GM21619 (cell line): Measurements from ENCODE around the gene SOD2.
"Not testable (repeated sequence)": the region's sequence is repeated elsewhere in the genome, so short reads cannot be mapped to it uniquely, and the experiment has no call there.

ENCODE experiments used
- ATAC-seq: cut with Tn5 transposase; IDR thresholded peaks from one replicate; pipeline ENCODE4 v1.9.1; 2021; ENCODE audit not compliant: unreplicated experiment

The SOD2 gene

DNA sequence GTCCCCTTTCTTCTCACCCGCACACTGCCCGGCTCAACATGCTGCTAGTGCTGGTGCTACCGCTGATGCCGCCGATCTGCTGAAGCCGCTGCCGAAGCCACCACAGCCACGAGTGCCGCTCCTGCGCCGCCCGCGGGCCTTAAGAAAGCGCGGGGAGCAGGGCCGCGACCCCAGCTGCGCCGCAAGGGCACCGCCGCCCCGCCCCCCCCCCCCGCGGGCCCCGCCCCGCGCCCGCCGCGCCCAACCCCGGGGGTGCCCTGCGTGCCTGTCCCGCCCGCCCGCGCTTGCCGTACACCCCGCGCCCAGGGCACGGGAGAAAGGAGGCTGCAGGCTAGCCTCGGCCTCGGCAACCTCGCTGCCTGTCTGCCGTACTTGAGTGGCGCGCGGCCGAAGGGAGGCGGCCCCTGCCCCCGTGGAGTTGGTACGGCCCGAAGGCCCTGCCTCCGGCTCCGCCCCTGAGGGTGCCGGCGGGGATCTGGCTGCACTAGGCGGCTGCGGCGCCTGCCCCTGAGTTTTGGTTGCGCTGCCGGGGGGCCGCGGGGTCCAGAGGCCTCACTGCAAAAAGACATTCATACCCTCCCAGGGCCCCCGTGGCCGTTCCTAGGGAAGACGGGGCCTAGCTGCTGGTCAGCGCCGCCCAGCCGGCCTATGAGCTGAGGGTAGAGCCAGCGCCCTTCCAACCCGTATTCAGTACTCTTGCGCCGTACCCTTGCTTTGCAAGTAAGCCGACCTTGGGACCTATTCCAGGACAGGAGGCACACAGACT, at the start of gene SOD2:
Gene SOD2, minus strand, starts transcription at position 114 of the 766 bp plus-strand sequence. Its CDS starts 74 bp downstream, at position 40.
- ATAC-seq = peak; percentile 71

DNA sequence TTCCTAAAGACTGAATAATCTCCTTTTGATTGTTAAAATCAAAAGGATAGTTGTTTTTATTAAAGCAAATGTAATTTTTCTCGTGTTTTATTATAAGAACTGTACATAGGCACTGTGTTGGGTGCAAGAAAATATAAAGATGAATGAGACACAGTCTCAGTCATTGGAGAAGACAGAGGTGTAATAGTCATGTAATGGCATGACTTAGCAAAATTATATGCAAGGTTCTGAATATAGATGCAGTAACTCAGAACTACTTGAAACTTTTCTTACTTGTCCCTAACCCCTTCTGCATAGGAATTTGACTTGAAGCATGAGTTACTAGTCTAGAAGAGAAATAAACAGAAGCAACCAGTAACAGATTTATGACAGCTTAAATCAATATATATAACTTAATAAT, 49.1 kb upstream of the SOD2 start:
- no peak for ATAC-seq

DNA sequence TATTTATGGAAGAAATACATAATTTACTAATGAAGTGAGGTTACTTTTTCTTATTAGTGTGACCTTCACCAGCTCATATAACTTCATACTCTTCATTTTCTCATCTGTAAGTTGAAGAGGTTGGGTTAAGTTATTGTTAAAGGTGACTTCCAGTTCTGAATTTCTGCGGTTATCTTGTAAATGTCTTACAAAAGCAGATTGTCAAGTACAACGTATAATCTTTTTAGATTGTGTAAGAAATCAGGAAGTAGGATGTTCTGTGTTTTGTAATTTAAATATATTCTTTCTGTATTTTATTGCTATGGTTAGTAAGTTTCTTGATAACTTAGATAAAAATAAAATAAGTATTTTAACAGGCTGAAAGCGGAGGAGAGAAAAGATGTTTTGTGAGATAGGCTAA, 46.3 kb upstream of the SOD2 start:
- ATAC-seq = no peak

DNA sequence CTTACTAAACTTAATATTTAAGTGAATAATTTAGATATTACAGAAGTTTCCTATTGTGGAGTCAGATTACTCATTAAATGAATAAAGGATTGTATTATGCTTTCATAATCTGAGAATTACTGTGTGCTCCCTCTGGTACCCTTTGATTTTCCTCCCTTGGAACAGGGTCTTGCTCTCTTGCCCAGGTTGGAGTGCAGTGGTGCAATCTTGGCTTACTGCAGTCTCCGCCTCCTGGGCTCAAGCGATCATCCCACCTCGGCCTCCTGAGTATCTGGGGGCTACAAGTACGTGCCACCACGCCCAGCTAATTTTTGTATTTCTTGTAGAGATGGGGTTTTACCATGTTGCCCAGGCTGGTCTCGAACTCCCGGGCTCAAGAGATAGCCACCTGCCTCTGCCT, 43.9 kb upstream of the SOD2 start:
- no peak for ATAC-seq

DNA sequence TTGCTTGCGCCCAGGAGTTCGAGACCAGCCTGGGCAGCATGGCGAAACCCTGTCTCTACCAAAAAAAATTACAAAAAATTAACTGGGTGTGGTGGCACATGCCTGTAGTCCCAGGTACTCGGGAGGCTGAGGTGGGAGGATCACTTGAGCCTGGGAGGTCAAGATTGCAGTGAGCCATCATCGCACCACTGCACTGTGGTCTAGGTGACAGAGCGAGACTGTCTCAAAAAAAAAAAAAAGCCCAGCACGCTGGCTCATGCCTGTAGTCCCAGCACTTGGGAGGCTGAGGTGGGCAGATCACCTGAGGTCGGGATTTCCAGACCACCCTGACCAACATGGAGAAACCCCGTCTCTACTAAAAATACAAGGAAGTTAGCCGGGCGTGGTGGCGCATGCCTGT, 40.4 kb upstream of the SOD2 start:
- not testable (repeated sequence) for ATAC-seq

DNA sequence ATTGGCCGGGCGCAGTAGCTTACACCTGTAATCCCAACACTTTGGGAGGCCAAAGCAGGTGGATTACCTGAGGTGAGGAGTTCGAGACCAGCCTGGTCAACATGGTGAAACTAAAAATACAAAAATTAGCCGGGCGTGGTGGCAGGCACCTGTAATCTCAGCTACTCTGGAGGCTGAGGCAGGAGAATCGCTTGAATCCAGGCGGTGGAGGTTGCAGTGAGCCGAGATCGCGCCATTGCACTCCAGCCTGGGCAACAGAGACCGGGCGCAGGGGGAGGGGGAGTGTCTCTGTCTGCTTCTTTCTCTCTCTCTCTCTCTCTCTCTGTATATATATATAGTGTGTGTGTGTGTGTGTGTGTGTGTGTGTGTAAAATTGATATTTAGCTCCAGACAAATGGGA, 39.5 kb upstream of the SOD2 start:
- not testable (repeated sequence) for ATAC-seq

DNA sequence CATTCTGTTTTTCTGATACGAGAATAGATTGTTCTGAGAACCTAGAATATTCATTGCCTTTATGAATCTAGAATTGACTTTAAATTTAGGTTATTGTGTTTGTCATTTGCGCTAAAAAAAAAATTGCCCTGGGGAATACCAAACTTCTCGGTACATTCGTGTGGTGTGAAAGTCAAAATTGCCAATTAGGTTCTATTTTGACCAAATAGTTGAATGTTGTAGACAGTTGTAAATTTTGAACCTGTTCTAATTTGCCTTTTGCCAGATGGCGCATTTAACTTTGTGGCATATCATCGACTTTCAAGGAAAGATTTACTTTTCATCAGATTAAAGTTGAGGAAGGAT, 37.3 kb upstream of the SOD2 start:
- no peak for ATAC-seq

DNA sequence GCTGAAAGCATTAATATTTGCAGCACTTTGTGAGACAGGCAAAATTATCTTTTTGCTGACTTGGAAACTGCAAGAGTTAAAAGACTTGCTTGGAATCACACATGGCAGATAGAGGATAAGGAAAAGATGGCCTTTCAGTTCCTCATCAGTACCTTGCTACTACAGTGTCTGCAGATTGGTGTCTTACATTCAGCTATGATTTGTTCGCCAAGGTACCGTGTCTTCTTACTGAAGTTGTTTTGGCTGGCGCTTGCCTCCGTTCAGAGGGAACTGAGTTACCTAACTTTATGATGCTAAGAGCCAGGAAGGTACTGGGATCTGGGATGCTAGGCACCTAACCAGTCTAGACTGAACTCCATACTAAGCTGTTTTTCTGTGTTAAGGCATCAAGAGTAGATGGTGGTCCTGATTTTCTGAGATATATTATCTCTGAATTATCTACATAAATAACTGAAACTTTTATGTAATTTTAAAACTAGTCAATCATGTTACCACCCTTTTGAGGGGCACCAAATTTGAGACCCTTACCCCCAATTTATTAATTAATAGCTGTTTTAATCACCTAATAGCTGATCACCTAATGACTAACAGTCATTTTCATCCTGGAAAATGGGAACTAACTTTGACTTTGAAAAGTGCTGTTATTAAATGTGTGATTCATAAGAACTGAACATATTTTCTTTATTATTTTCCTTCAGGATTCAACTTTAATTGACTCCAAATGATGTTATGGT, 36.7 kb upstream of the SOD2 start:
- no peak for ATAC-seq

DNA sequence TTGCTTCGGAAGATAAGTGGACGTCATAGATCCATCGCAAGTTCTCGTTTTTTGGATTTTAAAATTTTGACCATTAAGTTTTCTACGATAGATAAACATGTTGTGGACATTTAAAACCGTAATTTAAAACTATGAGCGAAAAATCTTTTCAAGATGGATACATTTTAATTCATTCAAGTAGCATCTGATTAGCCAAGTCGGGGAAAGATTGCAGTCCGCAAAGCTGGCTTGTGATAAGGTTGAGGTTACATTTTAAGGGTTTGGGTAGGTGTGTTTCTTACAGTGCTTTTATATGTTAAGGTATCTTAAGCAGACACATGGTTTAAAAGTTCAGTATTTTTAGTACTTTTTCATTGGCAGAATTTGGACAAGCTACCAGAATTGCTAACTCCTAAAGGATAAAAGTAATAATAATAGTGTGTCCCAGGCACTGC, 35.5 kb upstream of the SOD2 start:
- no peak for ATAC-seq

DNA sequence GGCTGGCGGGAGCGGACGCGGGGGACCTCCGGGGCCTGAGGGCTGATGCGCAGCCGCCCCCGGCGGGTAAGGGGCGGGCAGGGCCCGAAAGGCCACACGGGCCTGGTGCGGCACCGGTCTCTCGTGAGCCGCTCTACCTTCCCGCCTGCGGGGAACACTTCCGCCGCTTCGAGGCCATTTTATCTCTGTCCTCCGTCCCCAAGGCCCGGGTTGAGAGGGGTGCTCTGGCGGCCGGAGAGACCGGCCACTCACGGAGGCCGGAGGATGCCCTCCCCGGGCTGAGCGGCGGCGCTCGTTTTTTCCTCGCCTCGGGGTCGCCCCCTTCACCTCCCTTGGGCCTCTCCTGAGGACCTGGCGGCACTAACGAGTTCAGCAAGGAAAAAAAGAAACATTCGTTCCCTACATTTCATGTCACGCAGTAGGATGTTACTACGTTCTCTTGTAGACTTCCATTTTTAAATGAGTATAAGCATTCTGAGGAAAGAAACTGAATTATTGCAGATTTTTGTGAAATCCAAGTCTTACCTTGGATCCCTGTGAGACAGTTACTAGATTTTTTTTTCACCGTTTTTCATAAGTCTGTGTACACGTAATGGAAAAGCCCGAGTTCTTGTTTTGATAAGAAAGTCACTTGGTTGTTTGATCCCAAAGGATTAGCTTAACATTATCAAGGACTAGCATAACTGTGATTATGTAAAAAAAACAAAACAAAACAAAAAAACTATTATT, 34.8 kb upstream of the SOD2 start:
- ATAC-seq = peak; percentile 33

DNA sequence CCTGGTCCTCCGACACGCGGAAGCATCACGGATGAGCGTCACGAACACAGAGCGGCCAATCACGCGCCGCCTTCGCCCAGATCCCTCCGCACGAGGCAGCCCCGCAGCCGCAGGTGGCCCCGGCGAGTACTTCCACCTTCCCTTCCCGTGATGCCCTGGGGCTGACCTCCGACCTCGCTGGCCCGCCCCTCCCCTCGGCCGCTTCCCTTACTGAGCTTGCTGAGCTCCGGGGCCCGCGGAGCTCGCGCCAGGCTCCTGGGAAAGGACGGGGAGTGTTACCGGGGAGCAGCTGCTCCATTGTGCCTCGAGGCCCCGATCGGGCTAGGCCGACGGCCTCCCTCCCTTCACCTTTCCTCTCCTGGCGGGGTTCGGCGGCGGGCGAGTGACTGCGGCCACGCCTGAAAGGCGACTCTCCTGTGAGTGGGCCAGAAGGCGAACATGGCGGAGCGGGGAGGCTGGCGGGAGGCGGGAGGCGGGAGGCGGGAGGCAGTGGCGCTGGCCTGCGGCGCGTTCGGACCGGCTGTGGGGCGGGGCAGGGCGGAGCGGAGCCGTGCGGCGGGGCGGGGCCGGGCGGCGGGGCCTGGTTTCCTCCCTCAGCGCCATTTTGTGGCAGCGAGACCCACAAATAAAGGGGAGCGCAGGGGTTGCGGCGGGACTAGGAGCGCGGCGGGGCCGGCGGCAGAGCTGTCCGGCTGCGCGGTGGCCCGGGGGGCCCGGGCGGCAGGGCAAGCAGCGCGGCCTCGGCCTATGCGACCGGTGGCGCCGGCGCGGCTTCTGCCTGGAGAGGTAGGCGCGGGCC, 34.1 kb upstream of the SOD2 start, which contains the start of gene WTAP:
Gene WTAP, plus strand, starts transcription at position 589 of the 799 bp plus-strand sequence. CDS start 8,760 bp downstream, outside the sequence.
- ATAC-seq = peak; percentile 71

DNA sequence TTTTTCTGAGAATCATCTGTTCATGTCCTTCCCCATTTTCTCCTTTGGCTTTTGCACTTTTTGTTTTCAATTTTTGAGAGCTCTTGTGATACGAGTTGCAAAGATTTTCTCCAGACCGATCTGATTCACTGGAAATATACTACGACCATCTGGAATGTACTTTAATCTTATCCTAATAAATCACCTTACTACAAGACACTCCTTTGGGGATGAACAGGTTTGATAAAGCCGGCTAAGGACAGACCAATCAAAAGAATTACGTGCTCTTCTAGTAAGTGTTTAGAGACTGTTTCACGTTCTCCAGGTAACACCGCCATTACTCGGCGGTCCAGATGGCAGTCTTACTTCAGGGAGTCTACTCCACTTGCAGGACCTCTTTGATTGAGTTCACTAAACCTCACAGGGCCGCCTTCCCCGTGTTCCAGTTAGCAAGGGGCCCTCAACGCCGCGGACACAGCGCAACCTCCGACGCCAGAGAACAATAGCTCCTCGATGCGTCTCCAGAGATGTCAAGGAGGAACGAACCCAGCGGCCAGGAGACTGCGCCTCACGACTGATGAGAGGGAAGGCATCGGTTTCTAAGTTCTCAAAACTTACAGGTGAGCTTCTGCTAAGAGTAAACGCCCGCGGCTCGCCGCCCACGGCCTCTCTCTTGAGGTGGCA, 33.3 kb upstream of the SOD2 start:
- ATAC-seq = peak; percentile 16

DNA sequence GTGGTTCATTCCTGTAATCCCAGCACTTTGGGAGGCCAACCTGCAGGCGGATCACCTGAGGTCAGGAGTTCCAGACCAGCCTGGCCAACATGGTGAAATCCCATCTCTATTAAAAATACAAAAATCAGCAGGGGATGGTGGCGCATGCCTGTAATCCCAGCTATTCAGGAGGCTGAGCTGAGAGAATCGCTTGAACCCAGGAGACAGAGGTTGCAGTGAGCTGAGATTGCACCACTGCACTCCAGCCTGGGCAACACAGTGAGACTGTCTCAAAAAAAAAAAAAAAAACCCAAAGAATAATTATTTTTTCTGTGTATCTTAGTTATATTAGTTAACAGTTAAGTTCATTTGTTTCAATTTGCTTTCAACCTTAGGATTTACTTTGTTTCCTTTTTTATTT, 32.2 kb upstream of the SOD2 start:
- not testable (repeated sequence) for ATAC-seq

DNA sequence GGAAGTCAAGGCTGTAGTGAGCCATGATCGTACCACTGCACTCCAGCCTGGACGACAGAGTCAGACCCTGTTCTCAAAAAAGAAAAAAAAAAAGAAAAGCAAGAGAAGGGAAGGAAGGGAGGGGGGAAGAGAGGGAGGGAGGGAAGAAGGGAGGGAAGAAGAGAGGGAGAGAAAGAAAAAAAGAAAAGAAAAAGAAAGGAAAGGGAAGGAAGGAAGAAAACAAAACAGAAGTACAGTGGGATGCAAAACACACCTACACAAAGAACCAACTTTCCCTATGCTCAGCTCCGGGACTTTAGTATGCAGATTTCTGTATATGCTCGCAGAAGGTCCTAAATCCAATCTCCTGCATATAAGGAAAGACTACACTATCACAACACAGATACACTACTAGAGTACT, 31.7 kb upstream of the SOD2 start:
- no peak for ATAC-seq

DNA sequence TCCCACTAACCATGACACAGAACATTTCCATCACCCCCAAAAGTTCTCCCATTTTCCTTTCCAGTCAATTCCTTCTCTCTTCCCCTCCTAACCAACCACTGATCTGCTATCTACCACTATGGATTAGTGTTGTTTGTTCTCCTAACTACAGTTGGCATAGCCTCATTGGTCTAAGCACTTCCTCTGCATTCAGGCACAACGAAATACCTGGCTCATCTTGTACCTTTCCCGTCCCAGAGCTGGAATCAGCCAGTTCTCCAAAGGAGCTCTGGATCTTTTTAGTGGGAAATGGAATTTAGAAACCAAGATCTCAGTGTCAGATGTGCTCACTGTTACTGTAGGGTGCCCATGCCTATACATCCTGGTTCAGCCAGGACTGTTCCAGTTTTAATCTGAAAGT, 30.2 kb upstream of the SOD2 start:
- no peak for ATAC-seq

DNA sequence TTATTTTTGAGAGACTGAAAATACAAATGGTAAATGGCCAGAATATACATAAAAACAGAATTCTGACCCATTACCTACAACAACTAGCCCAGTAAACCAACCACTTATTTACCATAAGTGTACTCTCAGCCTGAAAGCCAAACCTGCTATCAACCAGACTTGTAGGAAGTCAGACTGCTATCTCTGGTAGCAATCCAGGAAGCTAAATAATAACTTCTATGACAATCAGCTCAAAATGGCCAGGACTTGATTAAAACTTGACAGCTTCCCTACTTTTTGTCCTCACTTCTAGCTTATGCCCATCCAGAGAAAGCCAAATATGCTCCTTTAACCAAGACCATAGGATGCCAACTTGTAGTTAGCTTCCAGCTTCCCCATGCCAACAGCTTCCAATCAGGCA, 29.6 kb upstream of the SOD2 start:
- no peak for ATAC-seq

DNA sequence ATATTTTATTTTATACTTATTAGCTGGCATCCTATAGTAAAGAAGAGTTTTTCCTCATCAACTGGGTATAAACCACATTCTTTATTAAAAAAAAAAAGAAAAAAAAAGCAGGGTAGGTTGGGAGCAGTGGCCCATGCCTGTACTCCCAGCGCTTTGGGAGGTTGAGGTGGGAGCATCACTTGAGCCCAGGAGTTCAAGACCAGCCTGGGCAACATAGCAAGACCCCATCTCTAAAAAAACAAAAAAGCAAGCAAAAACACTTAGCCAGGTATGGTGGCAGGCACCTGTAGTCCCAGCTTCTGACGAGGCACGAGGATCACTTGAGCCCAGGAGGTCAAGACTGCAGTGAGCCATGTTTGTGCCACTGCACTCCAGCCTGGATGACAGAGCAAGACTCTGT, 28.9 kb upstream of the SOD2 start:
- ATAC-seq = not testable (repeated sequence)

DNA sequence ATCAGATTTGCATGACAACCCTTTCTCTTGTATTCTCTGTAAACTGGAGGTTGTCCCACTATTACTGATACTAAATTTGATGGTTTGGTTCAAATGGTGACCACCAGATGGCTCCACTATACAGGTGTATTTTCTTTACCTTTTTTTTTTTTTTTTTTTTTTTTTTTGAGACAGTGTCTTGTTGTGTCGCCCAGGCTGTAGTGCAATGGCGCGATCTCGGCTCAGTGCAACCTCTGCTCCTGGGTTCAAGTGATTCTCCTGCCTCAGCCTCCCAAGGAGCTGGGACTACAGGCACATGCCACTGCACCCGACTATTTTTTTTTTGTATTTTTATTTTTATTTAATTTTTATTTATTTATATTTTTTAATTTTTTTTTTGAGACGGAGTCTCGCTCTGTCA, 27.7 kb upstream of the SOD2 start:
- ATAC-seq = peak; percentile 45

DNA sequence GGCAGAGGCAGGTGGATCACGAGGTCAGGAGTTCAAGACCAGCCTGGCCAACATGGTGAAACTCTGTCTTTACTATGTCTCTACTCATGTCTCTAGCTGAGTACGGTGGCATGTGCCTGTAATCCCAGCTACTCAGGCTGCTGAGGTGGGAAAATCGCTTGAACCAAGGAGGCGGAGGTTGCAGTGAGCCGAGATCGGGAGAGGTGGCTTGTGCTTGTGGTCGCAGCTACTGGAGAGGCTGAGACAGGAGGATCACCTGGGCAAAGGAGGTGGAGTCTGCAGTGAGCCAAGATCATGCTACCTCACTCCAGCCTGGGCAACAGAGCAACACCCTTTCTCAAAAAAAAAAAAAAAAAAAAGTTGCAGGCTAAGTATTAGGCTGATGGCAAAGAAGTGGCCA, 26.2 kb upstream of the SOD2 start:
- no peak for ATAC-seq

DNA sequence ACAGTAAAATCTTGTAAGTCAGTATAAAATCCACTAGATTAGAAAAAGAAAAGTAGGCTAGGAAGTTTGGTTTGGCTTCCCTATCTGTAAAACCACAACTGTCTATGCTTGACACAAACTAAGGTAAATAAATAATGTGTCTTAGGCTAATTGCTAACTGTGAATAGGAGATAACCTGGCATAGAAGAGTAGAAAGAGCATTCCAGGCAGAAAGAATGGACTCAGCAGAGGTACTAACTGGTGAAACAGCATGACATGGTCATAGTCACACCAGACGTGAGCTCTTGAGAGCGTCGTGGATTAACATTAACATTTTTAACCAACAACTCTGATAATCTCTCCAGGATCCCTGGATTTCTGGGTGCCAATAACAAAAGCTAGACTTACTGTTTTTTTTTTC, 25.6 kb upstream of the SOD2 start:
- no peak for ATAC-seq
